K562 (cell line): ENCODE data around the gene LPIN1. TPM values are rescaled to one million over a fixed set of nuclear protein-coding genes. Genes with fewer than 3 reads are reported as not detected.

Source experiments
- ATAC-seq: fragments of 200-7000 bp; cut with Tn5 transposase; 3 replicates; pipeline ENCODE4 v1.9.1; 2020; ENCODE audit warnings: moderate library complexity
- BruUV-seq: library from RNA; stranded (reverse); fragments of 400-500 nt; replicated peaks from 2 replicates; lab custom pipeline; 2021; lab: Mats Ljungman, UMichigan
- CTCF ChIA-PET: fragments of 300-600 bp; formaldehyde crosslinking; extraction: SDS; loops from one replicate; lab custom pipeline; 2021; ENCODE audit warnings: low intra/inter-chr PET ratio; lab: Yijun Ruan, JAX
- POLR2A ChIA-PET: fragments of 300-600, 350-650 bp; sonication (Branson Sonifier 250); formaldehyde crosslinking; extraction: SDS; loops from one replicate; lab custom pipeline; 2021; ENCODE audit warnings: antibody characterized with exemption, inconsistent platforms; lab: Yijun Ruan, JAX
- DNase-seq, 4 experiments: peaks; one replicate each; pipeline versions ENCODE4 v3.0.0 to v3.0.0-alpha.2; 2011 to 2018; ENCODE audit warnings: low spot score in 3 of 4, mixed read lengths in 3 of 4; ENCODE audit errors: extremely low read depth in 1 of 4
- FAIRE-seq: peaks from 2 replicates; lab custom pipeline; 2011; peaks lifted over from hg19 to GRCh38; lab: Jason Lieb, UNC
- H2AFZ ChIP-seq: 2 replicates; pipeline ENCODE4 v1.6.0; 2011; ENCODE audit warnings: low read depth, low read length, control low read depth, inconsistent platforms
- H3K27ac ChIP-seq: fragments of 200-600 bp; 3 replicates; pipeline ENCODE4 v1.8.0; 2011; ENCODE audit warnings: low read depth, mild to moderate bottlenecking, control low read depth, inconsistent platforms, low read length, moderate library complexity, mixed read lengths; ENCODE audit errors: extremely low read depth
- H3K27me3 ChIP-seq, 2 experiments: fragments of 300-600 bp in 1 of 2; 2 replicates in 1 of 2; 3 replicates in 1 of 2; pipeline versions ENCODE4 v1.6.0 to v1.8.0; 2011; ENCODE audit warnings: inconsistent platforms in 2 of 2, low read length in 2 of 2, mild to moderate bottlenecking in 1 of 2, mixed read lengths in 1 of 2, moderate library complexity in 1 of 2; ENCODE audit not compliant: control insufficient read depth in 2 of 2, insufficient read depth in 2 of 2
- H3K36me3 ChIP-seq: fragments of 300-600 bp; 3 replicates; pipeline ENCODE4 v1.8.0; 2011; ENCODE audit warnings: mild to moderate bottlenecking, low read length, inconsistent platforms; ENCODE audit not compliant: control insufficient read depth, insufficient read depth
- H3K4me1 ChIP-seq, 2 experiments: fragments of 200-600 bp in 1 of 2; replicated peaks in 1 of 2; 2 replicates in 1 of 2; 3 replicates in 1 of 2; pipeline versions ENCODE4 v1.5.1 to v1.8.0; 2011; ENCODE audit warnings: inconsistent platforms in 2 of 2, low read length in 2 of 2, mild to moderate bottlenecking in 1 of 2, mixed read lengths in 1 of 2, moderate library complexity in 1 of 2; ENCODE audit not compliant: control insufficient read depth in 2 of 2, insufficient read depth in 2 of 2
- H3K4me2 ChIP-seq: 2 replicates; pipeline ENCODE4 v1.6.1; 2011; ENCODE audit warnings: low read length, control low read depth, inconsistent platforms, mixed read lengths; ENCODE audit not compliant: insufficient read depth
- H3K4me3 ChIP-seq: fragments of 200-600 bp; sonication (generic), shearing (Covaris generic); 2 replicates; pipeline ENCODE4 v1.5.1; 2016; ENCODE audit warnings: control low read depth, inconsistent platforms
- H3K79me2 ChIP-seq: fragments of 200-600 bp; 3 replicates; pipeline ENCODE4 v1.8.0; 2011; ENCODE audit warnings: low read length, inconsistent platforms; ENCODE audit not compliant: control insufficient read depth, insufficient read depth
- H3K9ac ChIP-seq, 2 experiments: 2 replicates each; pipeline versions ENCODE4 v1.6.0 to v1.6.1; 2011; ENCODE audit warnings: low read depth in 2 of 2, low read length in 2 of 2, control low read depth in 1 of 2, inconsistent platforms in 1 of 2, mild to moderate bottlenecking in 1 of 2, mixed read lengths in 1 of 2; ENCODE audit not compliant: insufficient read depth in 1 of 2
- H3K9me1 ChIP-seq: one replicate; pipeline ENCODE4 v1.6.0; 2011; ENCODE audit warnings: inconsistent platforms, mild to moderate bottlenecking, low read length, moderate library complexity; ENCODE audit not compliant: control insufficient read depth, insufficient read depth
- H3K9me3 ChIP-seq: replicated peaks from 2 replicates; pipeline ENCODE4 v1.5.1; 2011; ENCODE audit warnings: low read depth, low read length, inconsistent platforms; ENCODE audit not compliant: control insufficient read depth, insufficient read depth
- H4K20me1 ChIP-seq: replicated peaks from 2 replicates; pipeline ENCODE4 v1.6.1; 2011; ENCODE audit warnings: low read length, inconsistent platforms, mixed read lengths; ENCODE audit not compliant: control insufficient read depth, insufficient read depth
- ARID3B ChIP-seq: fragments of 250-450 bp; sonication (Bioruptor Pico); IDR thresholded peaks from 2 replicates; pipeline ENCODE4 v1.4.0; 2020; ENCODE audit warnings: borderline replicate concordance
- CREB1 ChIP-seq, 2 experiments: sonication (generic) in 1 of 2; formaldehyde crosslinking in 1 of 2; IDR thresholded peaks; 2 replicates each; pipeline versions ENCODE4 v1.6.1 to v1.8.0; 2012 to 2022; ENCODE audit warnings: inconsistent platforms in 1 of 2, mild to moderate bottlenecking in 1 of 2, missing genetic modification reagents in 1 of 2, moderate library complexity in 1 of 2
- E2F1 ChIP-seq: sonication (generic); formaldehyde crosslinking; IDR thresholded peaks from 2 replicates; pipeline ENCODE4 v1.8.1; 2023; ENCODE audit warnings: mild to moderate bottlenecking, missing genetic modification reagents, moderate library complexity
- GABPA ChIP-seq: fragments of 200-800 bp; sonication (Bioruptor generic); conservative IDR thresholded peaks from 2 replicates; pipeline ENCODE4 v1.6.1; 2016; ENCODE audit warnings: low read depth, missing genetic modification characterization, missing compliant biosample characterization
- GATAD2B ChIP-seq: fragments of 450-650 bp; IDR thresholded peaks from 2 replicates; pipeline ENCODE4 v1.6.1; 2017; ENCODE audit warnings: mild to moderate bottlenecking, borderline replicate concordance
- MAX ChIP-seq: sonication (generic); formaldehyde crosslinking; IDR thresholded peaks from 2 replicates; pipeline ENCODE4 v1.9.0; 2022; ENCODE audit warnings: mild to moderate bottlenecking, missing genetic modification reagents
- POLR2AphosphoS2 ChIP-seq: IDR thresholded peaks from 2 replicates; pipeline ENCODE4 v1.6.1; 2012; ENCODE audit warnings: low read length, improper control_type of control experiment
- PTBP1 ChIP-seq: fragments of 200-400 bp; formaldehyde crosslinking; IDR thresholded peaks from 2 replicates; pipeline ENCODE4 v1.6.1; 2017; ENCODE audit warnings: low read depth, low read length
- RAD51 ChIP-seq: fragments of 450-650 bp; IDR thresholded peaks from 2 replicates; pipeline ENCODE4 v1.7.1; 2016; ENCODE audit warnings: low read depth, mild to moderate bottlenecking, borderline replicate concordance
- SETDB1 ChIP-seq: IDR thresholded peaks from one replicate; pipeline ENCODE4 v1.6.1; 2012; ENCODE audit warnings: low read length, control low read depth, inconsistent platforms
- ZBTB33 ChIP-seq: sonication (generic); formaldehyde crosslinking; IDR thresholded peaks from 2 replicates; pipeline ENCODE4 v1.8.1; 2023; ENCODE audit warnings: mild to moderate bottlenecking, missing genetic modification reagents
- ZEB2 ChIP-seq: fragments of 450-650 bp; IDR thresholded peaks from 2 replicates; pipeline ENCODE4 v1.6.1; 2016
- ZNF668 ChIP-seq: fragments of 250-450 bp; sonication (Bioruptor Pico); IDR thresholded peaks from 2 replicates; pipeline ENCODE4 v1.8.0; 2022; ENCODE audit warnings: mild to moderate bottlenecking, inconsistent platforms
- WGBS: fragments of 100-300 bp; shearing (Covaris generic); methylation state at CpG from one replicate; pipeline ENCODE4 v1.1.6; 2016; ENCODE audit warnings: low coverage, mixed read lengths; ENCODE audit not compliant: insufficient coverage; ENCODE audit errors: missing lambda C conversion rate; 5-methylcytosine and 5-hydroxymethylcytosine counted together
- in situ Hi-C: fragments of 300-500 bp; cut with MboI; formaldehyde crosslinking; loops from 4 replicates; pipeline ENCODE4 v1.15.0; 2018; ENCODE audit warnings: inconsistent platforms, mixed read lengths
- intact Hi-C: fragments of 100-400 bp; cut with micrococcal nuclease; formaldehyde crosslinking; loops from 2 replicates; pipeline ENCODE4 v1.14.2; 2022
- polyA plus RNA-seq, 8 experiments: library from polyadenylated mRNA; depleted of rRNA in 4 of 8; stranded (reverse) in 5 of 8; unstranded in 3 of 8; fragments of >200 nt; fragmentation: Nextera tagmentation in 2 of 8; fragmentation: Illumina TruSeq in 1 of 8; extraction: Ambion mirVana in 2 of 8; extraction: Trizol in 1 of 8; gene quantifications; 2 replicates each; pipeline versions ENCODE4 v1.2.1 to v1.2.3, GENCODE V29; 2011 to 2014; ENCODE audit warnings: inconsistent platforms in 1 of 8, missing spikeins in 1 of 8
- total RNA-seq, 7 experiments: library from RNA; depleted of rRNA in 6 of 7; stranded (reverse); fragments of >200 nt in 6 of 7; fragmentation: Illumina TruSeq in 2 of 7; extraction: Trizol in 2 of 7; gene quantifications; 2 replicates each; pipeline versions ENCODE4 v1.2.1 to v1.2.3, GENCODE V29; 2011 to 2021; ENCODE audit warnings: low replicate concordance in 1 of 7

Gene LPIN1
- total and polyA plus RNA-seq, 9 of the 15 experiments (the other 6 are each of a cell fraction or from before 2014, with no cell fraction given): 9.2 to 84.0 (median 27.8) TPM

GRCh38 chr2:11743846-11744553 is 2.4 kb upstream of the LPIN1 start:
- H3K9ac ChIP-seq: peak overlapping the region; percentile 71 to 85
- in situ Hi-C loops: no loop called here
- TF ChIP-seq GABPA (0 out of 2 replicates have a peak, but pooled peaks have one; percentile 13), POLR2AphosphoS2 (no peak), E2F1 (CRISPR knock-in tag) (0 out of 2 replicates have a peak, but pooled peaks have one; percentile 52), MAX (peak; percentile 38; the same call in 1 of the 2 replicates), PTBP1 (peak; percentile 98), ZBTB33 (CRISPR knock-in tag) (peak; percentile 82), ZNF668 (CRISPR knock-in tag) (peak; percentile 76; the same call in 1 of the 2 replicates), RAD51 (peak; percentile 54; the same call in 1 of the 2 replicates), ARID3B (CRISPR knock-in tag) (no peak), CREB1 (IDR thresholded peaks at IDR 0.05) (0 out of 2 replicates have a peak, but pooled peaks have one; percentile 38), CREB1 (CRISPR knock-in tag; IDR thresholded peaks at IDR 0.05) (peak; percentile 73), ZEB2 (peak; percentile 92), GATAD2B (peak; percentile 73), SETDB1 (no peak)

More at GRCh38 chr2:11743846-11744553, 2.4 kb upstream of the LPIN1 start:
- intact Hi-C loops: loop anchor here (2.0 kb wide), 3 partner anchors 23 to 55 kb away; no protein-coding TSS in a partner anchor
- H3K4me2 ChIP-seq: peak overlapping the region; percentile 87
- peaks cover 25% of the 10 kb centered on the region for H3K79me2 ChIP-seq
- H3K27me3 ChIP-seq: no peaks in the 10 kb centered on the region
- no TSS peak for BruUV-seq
- no peaks in the 10 kb centered on the region; the same call in 2 of the 3 replicates for H3K36me3 ChIP-seq
- ChIA-PET POLR2A (interaction anchor here (0.9 to 1.2 kb wide), 8 partner anchors 10 to 389 kb away, joined by 3 to 5 read pairs (median 4); no protein-coding TSS in a partner anchor), CTCF (interaction anchor here (0.5 kb wide), 2 partner anchors 9 to 1165 kb away, joined by 3 to 6 read pairs; no protein-coding TSS in a partner anchor)
- peaks cover 4% of the 10 kb centered on the region for H4K20me1 ChIP-seq
- H3K9me3 ChIP-seq: peaks cover 5% of the 10 kb centered on the region; the same call in 1 of the 2 replicates
- WGBS: 3% methylated on average over 9 of the region's 10 CpGs
- FAIRE-seq: peak; percentile 100
- peak overlapping the region; percentile 92 for H2AFZ ChIP-seq
- ATAC-seq: peak; percentile 85
- H3K9me1 ChIP-seq: no peaks in the 10 kb centered on the region
- DNase-seq: peak; percentile 96 to 98 (median 97)
- H3K4me1 ChIP-seq: peaks cover 58 to 66% of the 10 kb centered on the region in 2 experiments; a peak in 4 of 5 replicates
- peak overlapping the region; percentile 86 for H3K27ac ChIP-seq
- H3K4me3 ChIP-seq: peak overlapping the region; percentile 33
